ENCODE measurements around the gene OR2W3. TPM values are rescaled to one million over a fixed set of nuclear protein-coding genes. Genes with fewer than 3 reads are reported as not detected.

The OR2W3 gene
- total RNA-seq, 4 donors from 2014 or later, result 1.5 to 6.9 (median 2.3) TPM

DNA sequence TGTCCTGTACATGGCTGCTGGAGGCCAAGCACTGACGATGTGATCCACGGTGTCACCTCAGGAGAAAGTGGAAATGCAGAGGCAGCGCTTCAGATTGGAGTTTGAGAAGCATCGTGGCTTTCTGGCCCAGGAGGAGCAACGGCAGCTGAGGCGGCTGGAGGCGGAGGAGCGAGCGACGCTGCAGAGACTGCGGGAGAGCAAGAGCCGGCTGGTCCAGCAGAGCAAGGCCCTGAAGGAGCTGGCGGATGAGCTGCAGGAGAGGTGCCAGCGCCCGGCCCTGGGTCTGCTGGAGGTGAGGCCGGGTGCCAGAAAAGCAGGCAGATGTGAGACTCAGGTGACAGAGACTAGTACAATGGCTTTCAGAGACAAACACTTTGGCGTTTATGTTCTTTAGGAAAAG is 30.7 kb upstream of the OR2W3 start:
- no peak for TF ChIP-seq EP300 (IDR thresholded peaks at IDR 0.05)
- TF ChIP-seq POLR2A (IDR thresholded peaks at IDR 0.05), result no peak
- TF ChIP-seq, protein P1, sequence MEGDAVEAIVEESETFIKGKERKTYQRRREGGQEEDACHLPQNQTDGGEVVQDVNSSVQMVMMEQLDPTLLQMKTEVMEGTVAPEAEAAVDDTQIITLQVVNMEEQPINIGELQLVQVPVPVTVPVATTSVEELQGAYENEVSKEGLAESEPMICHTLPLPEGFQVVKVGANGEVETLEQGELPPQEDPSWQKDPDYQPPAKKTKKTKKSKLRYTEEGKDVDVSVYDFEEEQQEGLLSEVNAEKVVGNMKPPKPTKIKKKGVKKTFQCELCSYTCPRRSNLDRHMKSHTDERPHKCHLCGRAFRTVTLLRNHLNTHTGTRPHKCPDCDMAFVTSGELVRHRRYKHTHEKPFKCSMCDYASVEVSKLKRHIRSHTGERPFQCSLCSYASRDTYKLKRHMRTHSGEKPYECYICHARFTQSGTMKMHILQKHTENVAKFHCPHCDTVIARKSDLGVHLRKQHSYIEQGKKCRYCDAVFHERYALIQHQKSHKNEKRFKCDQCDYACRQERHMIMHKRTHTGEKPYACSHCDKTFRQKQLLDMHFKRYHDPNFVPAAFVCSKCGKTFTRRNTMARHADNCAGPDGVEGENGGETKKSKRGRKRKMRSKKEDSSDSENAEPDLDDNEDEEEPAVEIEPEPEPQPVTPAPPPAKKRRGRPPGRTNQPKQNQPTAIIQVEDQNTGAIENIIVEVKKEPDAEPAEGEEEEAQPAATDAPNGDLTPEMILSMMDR (IDR thresholded peaks at IDR 0.05), result no peak
- Histone ChIP-seq H3K4me1 (no peaks in the 10 kb centered on the region), H3K27me3 (no peaks in the 10 kb centered on the region), H3K9me3 (peaks cover 0 to 4% (median 0%) of the 10 kb centered on the region in 4 donors), H3K36me3 (no peaks in the 10 kb centered on the region), H3K4me3 (no peak overlapping the region), H3K27ac (no peak overlapping the region)
- DNase-seq (ENCODE audit: low spot score in 2 of 2), result no peak
- WGBS, 2 donors, result 88 to 90% methylated on average over 17 of the region's 17 CpGs

DNA sequence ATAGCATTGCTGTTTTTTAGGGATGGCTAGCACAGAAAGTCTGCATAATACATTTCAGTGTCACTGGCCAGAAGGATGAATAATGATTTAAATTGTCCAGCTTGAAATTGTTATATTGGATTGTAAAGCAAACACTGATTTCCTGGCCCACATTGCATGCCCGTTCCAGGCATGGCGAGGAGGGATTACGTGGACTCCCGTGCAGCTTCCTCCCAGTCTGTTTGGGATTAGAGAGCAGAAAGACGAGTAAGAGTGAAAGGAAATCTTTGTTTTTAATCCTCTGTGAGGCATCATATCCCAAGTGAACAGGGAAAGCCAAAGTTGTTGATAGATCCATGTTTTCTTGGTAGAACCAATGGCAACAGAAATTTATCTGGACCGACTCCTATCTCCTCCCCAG is 30.0 kb upstream of the OR2W3 start:
- Histone ChIP-seq H3K4me3 (no peak overlapping the region), H3K9me3 (peaks cover 0 to 11% (median 0%) of the 10 kb centered on the region in 4 donors), H3K27me3 (no peaks in the 10 kb centered on the region), H3K4me1 (no peaks in the 10 kb centered on the region), H3K36me3 (no peaks in the 10 kb centered on the region), H3K27ac (no peak overlapping the region)
- no peak for DNase-seq (ENCODE audit: low spot score in 2 of 2)
- TF ChIP-seq EP300 (IDR thresholded peaks at IDR 0.05), result no peak
- no peak for TF ChIP-seq POLR2A (IDR thresholded peaks at IDR 0.05)
- TF ChIP-seq, protein P1 (IDR thresholded peaks at IDR 0.05), result no peak
- WGBS, 2 donors, result 61 to 78% methylated on average over 6 of the region's 6 CpGs

DNA sequence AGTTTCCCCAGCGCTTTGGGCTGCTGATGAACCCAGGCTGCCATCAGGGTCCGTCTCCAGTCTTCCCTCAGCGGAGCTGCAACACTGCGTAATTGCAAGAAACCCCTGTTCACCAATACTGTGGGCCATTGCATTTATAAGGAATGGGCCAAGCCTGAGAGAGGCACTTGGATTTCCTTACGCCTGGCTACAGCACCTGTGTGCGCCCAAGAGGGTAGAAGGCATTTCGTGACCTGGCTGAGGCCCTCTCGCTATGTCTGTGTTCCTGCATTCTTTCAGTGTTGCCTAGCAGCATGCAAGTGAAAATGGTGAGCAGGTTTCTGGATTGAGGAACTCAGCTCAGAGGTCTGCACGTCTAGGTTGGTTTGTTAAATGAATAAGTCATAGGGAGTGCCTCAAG is 12.0 kb upstream of the OR2W3 start:
- Histone ChIP-seq H3K4me1 (no peaks in the 10 kb centered on the region), H3K36me3 (no peaks in the 10 kb centered on the region), H3K27me3 (no peaks in the 10 kb centered on the region), H3K27ac (no peak overlapping the region), H3K4me3 (no peak overlapping the region), H3K9me3 (no peaks in the 10 kb centered on the region)
- TF ChIP-seq, protein P1 (IDR thresholded peaks at IDR 0.05), result no peak
- no peak for TF ChIP-seq POLR2A (IDR thresholded peaks at IDR 0.05)
- no peak for TF ChIP-seq EP300 (IDR thresholded peaks at IDR 0.05)
- WGBS, 2 donors, result 83 to 88% methylated on average over 9 of the region's 9 CpGs
- no peak for DNase-seq (ENCODE audit: low spot score in 2 of 2)

DNA sequence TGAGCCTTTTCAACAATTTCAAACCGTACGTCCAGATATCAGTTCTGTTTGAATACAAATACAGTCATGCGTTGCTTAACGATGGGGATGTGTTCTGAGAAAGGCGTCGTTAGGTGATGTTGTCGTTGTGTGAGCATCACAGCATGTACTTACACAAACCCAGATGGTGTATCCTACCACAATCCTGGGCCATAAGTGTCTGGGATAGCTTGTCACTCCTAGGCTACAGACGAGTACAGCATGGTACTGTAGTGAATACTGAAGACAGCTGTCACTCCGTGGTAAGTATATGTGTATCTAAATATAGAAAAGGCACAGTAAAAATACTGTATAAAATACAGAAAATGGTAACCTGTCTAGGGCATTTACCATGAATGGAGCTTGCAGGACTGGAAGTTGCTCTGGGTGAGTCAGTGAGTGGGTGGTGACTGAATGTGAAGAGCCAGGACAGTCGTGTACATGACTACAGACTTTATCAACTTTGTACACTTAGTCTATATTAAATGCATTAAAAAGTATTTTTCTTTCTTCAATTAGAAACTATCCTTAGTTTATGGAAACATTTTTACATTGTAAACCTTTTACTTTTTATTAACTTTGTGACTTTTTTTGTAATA is 10.5 kb upstream of the OR2W3 start:
- DNase-seq (ENCODE audit: low spot score in 2 of 2), result no peak
- H3K27me3 ChIP-seq, result no peaks in the 10 kb centered on the region
- no peak overlapping the region for H3K4me3 ChIP-seq
- H3K27ac ChIP-seq, result no peak overlapping the region
- 84 to 88% methylated on average over 10 of the region's 10 CpGs for WGBS, 2 donors
- no peaks in the 10 kb centered on the region for H3K9me3 ChIP-seq
- no peak for TF ChIP-seq POLR2A (IDR thresholded peaks at IDR 0.05)
- TF ChIP-seq, protein P1 (IDR thresholded peaks at IDR 0.05), result no peak
- no peak for TF ChIP-seq EP300 (IDR thresholded peaks at IDR 0.05)
- no peaks in the 10 kb centered on the region for H3K4me1 ChIP-seq
- no peaks in the 10 kb centered on the region for H3K36me3 ChIP-seq

DNA sequence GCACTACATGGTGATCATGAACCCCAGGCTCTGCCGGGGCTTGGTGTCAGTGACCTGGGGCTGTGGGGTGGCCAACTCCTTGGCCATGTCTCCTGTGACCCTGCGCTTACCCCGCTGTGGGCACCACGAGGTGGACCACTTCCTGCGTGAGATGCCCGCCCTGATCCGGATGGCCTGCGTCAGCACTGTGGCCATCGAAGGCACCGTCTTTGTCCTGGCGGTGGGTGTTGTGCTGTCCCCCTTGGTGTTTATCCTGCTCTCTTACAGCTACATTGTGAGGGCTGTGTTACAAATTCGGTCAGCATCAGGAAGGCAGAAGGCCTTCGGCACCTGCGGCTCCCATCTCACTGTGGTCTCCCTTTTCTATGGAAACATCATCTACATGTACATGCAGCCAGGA is 589 bp downstream of the OR2W3 start:
- Histone ChIP-seq H3K27ac (no peak overlapping the region), H3K27me3 (no peaks in the 10 kb centered on the region), H3K4me3 (no peak overlapping the region), H3K36me3 (no peaks in the 10 kb centered on the region), H3K4me1 (no peaks in the 10 kb centered on the region), H3K9me3 (no peaks in the 10 kb centered on the region)
- TF ChIP-seq, protein P1 (IDR thresholded peaks at IDR 0.05), result no peak
- no peak for DNase-seq (ENCODE audit: low spot score in 2 of 2)
- 91 to 98% methylated on average over 12 to 14 of the region's 14 CpGs for WGBS, 2 donors

Data from tibial nerve (tissue), 4 donors.